PC-3 (cell line): Measurements from ENCODE around the gene TLDC2. TPM values are rescaled to one million over a fixed set of nuclear protein-coding genes. Genes with fewer than 3 reads are reported as not detected.
"Not testable (repeated sequence)": the region's sequence is repeated elsewhere in the genome, so short reads cannot be mapped to it uniquely, and the experiment has no call there.

Experiments
- ATAC-seq: fragments of 200-7000 bp; cut with Tn5 transposase; 2 replicates; pipeline ENCODE4 v1.9.1; 2020; ENCODE audit warnings: mild to moderate bottlenecking, moderate library complexity
- BruUV-seq: library from RNA; stranded (reverse); fragments of 400-500 nt; replicated peaks from 2 replicates; lab custom pipeline; 2021; lab: Mats Ljungman, UMichigan
- CTCF ChIA-PET: fragments of 300-600 bp; sonication (Branson Sonifier 250); formaldehyde crosslinking; loops from one replicate; lab custom pipeline; 2022; ENCODE audit warnings: antibody characterized with exemption; lab: Charles Lee
- POLR2A ChIA-PET: fragments of 300-600 bp; sonication (Branson Sonifier 250); formaldehyde crosslinking; loops from one replicate; lab custom pipeline; 2022; ENCODE audit warnings: antibody characterized with exemption; ENCODE audit not compliant: unreplicated experiment; lab: Charles Lee
- DNase-seq: peaks from one replicate; pipeline ENCODE4 v3.0.0-alpha.2; 2015
- H2AFZ ChIP-seq: fragments of 300-600 bp; sonication (generic); 2 replicates; pipeline ENCODE4 v1.6.0; 2016; ENCODE audit warnings: antibody characterized with exemption, low read length
- H3F3A ChIP-seq: fragments of 300-600 bp; sonication (generic); one replicate; pipeline ENCODE4 v1.6.0; 2017; ENCODE audit warnings: antibody characterized with exemption, low read length, control low read depth, mild to moderate bottlenecking; ENCODE audit not compliant: unreplicated experiment
- H3K27ac ChIP-seq: fragments of 300-600 bp; sonication (generic); 2 replicates; pipeline ENCODE4 v1.5.1; 2016; ENCODE audit warnings: mild to moderate bottlenecking, low read length
- H3K27me3 ChIP-seq: fragments of 300-600 bp; sonication (generic); 2 replicates; pipeline ENCODE4 v1.6.1; 2016; ENCODE audit warnings: low read length, mixed read lengths
- H3K36me3 ChIP-seq: fragments of 300-600 bp; sonication (generic); 2 replicates; pipeline ENCODE4 v1.6.1; 2016; ENCODE audit warnings: low read depth, mixed run types, low read length, mixed read lengths
- H3K4me1 ChIP-seq: fragments of 300-600 bp; sonication (generic); 2 replicates; pipeline ENCODE4 v1.5.1; 2016; ENCODE audit warnings: low read length; ENCODE audit not compliant: insufficient read depth
- H3K4me2 ChIP-seq: fragments of 300-600 bp; sonication (generic); 2 replicates; pipeline ENCODE4 v1.6.0; 2016; ENCODE audit warnings: low read length
- H3K4me3 ChIP-seq: fragments of 300-600 bp; sonication (generic); 2 replicates; pipeline ENCODE4 v1.5.1; 2016; ENCODE audit warnings: mild to moderate bottlenecking, low read length, mixed read lengths
- H3K79me2 ChIP-seq: fragments of 300-600 bp; sonication (generic); 2 replicates; pipeline ENCODE4 v1.6.1; 2017; ENCODE audit warnings: low read length, mixed read lengths
- H3K9ac ChIP-seq: fragments of 300-600 bp; sonication (generic); 2 replicates; pipeline ENCODE4 v1.6.0; 2016; ENCODE audit warnings: mild to moderate bottlenecking, low read length
- H3K9me2 ChIP-seq: fragments of 300-600 bp; sonication (generic); replicated peaks from 2 replicates; pipeline ENCODE4 v1.6.1; 2016; ENCODE audit warnings: mixed run types, low read length, mixed read lengths
- H3K9me3 ChIP-seq: fragments of 300-600 bp; sonication (generic); 2 replicates; pipeline ENCODE4 v1.6.1; 2016; ENCODE audit warnings: low read length, mixed read lengths
- H4K20me1 ChIP-seq: fragments of 300-600 bp; sonication (generic); 2 replicates; pipeline ENCODE4 v1.6.1; 2016; ENCODE audit warnings: low read length, mixed read lengths
- CTCF ChIP-seq: fragments of 300-600 bp; sonication (generic); conservative IDR thresholded peaks from 2 replicates; pipeline ENCODE4 v1.5.1; 2017; ENCODE audit warnings: antibody characterized with exemption, low read depth, mild to moderate bottlenecking, low read length
- EZH2 ChIP-seq: fragments of 300-600 bp; sonication (generic); IDR thresholded peaks from one replicate; pipeline ENCODE4 v1.6.1; 2017; ENCODE audit warnings: antibody characterized with exemption, mild to moderate bottlenecking, low read length; ENCODE audit not compliant: unreplicated experiment
- EZH2phosphoT487 ChIP-seq: fragments of 300-600 bp; sonication (generic); IDR thresholded peaks from 2 replicates; pipeline ENCODE4 v1.6.1; 2018; ENCODE audit warnings: mild to moderate bottlenecking, antibody characterized with exemption, low read length, borderline replicate concordance
- intact Hi-C: fragments of 100-400 bp; cut with micrococcal nuclease; formaldehyde crosslinking; loops from 2 replicates; pipeline ENCODE4 v1.9.0; 2023
- total RNA-seq: library from RNA; depleted of rRNA; stranded (reverse); fragments of >200 nt; gene quantifications from 2 replicates; pipeline ENCODE4 v1.2.3, GENCODE V29; 2014

Gene TLDC2
- total RNA-seq, 1 experiment from 2014 or later = not detected

- Histone ChIP-seq H3F3A (no peaks in the 10 kb centered on the region), H3K9me2 (no peaks in the 10 kb centered on the region), H3K4me3 (peak overlapping the region; percentile 33), H2AFZ (peak overlapping the region; percentile 60), H3K4me1 (peaks cover 24% of the 10 kb centered on the region), H3K9ac (peak overlapping the region; percentile 25; the same call in 1 of the 2 replicates), H3K4me2 (peak overlapping the region; percentile 53), H3K36me3 (peaks cover 5% of the 10 kb centered on the region), H3K27ac (peak overlapping the region; percentile 20), H3K27me3 (no peaks in the 10 kb centered on the region), H3K9me3 (no peaks in the 10 kb centered on the region), H4K20me1 (no peaks in the 10 kb centered on the region), H3K79me2 (peaks cover 9% of the 10 kb centered on the region; the same call in 1 of the 2 replicates)
- ATAC-seq = peak; percentile 93
- CTCF ChIA-PET = interaction anchor here (0.6 to 2.0 kb wide), 8 partner anchors 10 to 88 kb away, joined by 3 to 12 read pairs (median 3); a partner anchor contains a TSS
- no peak for TF ChIP-seq CTCF
- TF ChIP-seq EZH2phosphoT487 = no peak
- no peak for TF ChIP-seq EZH2
- no TSS peak for BruUV-seq
- POLR2A ChIA-PET = interaction anchor here (0.6 to 0.7 kb wide), 4 partner anchors 10 to 382 kb away, joined by 3 to 5 read pairs (median 4); partner anchors contain the start of gene DSN1
- intact Hi-C loops = loop anchor here (5.0 kb wide), 1 partner anchor 52 kb away; no protein-coding TSS in a partner anchor
- DNase-seq = peak; percentile 90
Observed at GRCh38 chr20:36835453-36836198, 40.3 kb upstream of the TLDC2 start.

- Histone ChIP-seq H3K9me2 (no peaks in the 10 kb centered on the region), H3K4me1 (peaks cover 18% of the 10 kb centered on the region), H2AFZ (no peak overlapping the region), H4K20me1 (no peaks in the 10 kb centered on the region), H3K27me3 (no peaks in the 10 kb centered on the region), H3K27ac (no peak overlapping the region), H3F3A (no peaks in the 10 kb centered on the region), H3K4me2 (0 out of 2 replicates have a peak overlapping the region, but pooled peaks have one; percentile 53), H3K79me2 (peaks cover 9% of the 10 kb centered on the region; the same call in 1 of the 2 replicates), H3K4me3 (peak overlapping the region; percentile 33; the same call in 1 of the 2 replicates), H3K36me3 (peaks cover 5% of the 10 kb centered on the region), H3K9me3 (no peaks in the 10 kb centered on the region), H3K9ac (no peak overlapping the region)
- intact Hi-C loops = loop anchor here (5.0 kb wide), 1 partner anchor 51 kb away; no protein-coding TSS in a partner anchor
- ChIA-PET CTCF (interaction anchor here (0.6 to 1.4 kb wide), 3 partner anchors 19 to 87 kb away, joined by 3 to 7 read pairs (median 3); a partner anchor contains a TSS), POLR2A (no interaction called here)
- DNase-seq (peak; percentile 64), ATAC-seq (peak; percentile 17; the same call in 1 of the 2 replicates)
- no TSS peak for BruUV-seq
- TF ChIP-seq EZH2 = no peak
- peak; percentile 67 for TF ChIP-seq CTCF
- no peak for TF ChIP-seq EZH2phosphoT487
Observed at GRCh38 chr20:36836591-36837269, 39.2 kb upstream of the TLDC2 start.

- CTCF ChIA-PET = not testable (repeated sequence)
- intact Hi-C loops = loop anchor here (5.0 kb wide), 1 partner anchor 49 kb away; no protein-coding TSS in a partner anchor
Observed at GRCh38 chr20:36838376-36838775, 37.6 kb upstream of the TLDC2 start.

More at GRCh38 chr20:36838376-36838775, 37.6 kb upstream of the TLDC2 start:
- ATAC-seq, H3K79me2 ChIP-seq, DNase-seq, H3K9me3 ChIP-seq, H3K36me3 ChIP-seq, H3K4me3 ChIP-seq, POLR2A ChIA-PET, BruUV-seq, H3K9me2 ChIP-seq, H3K4me2 ChIP-seq, H4K20me1 ChIP-seq, H3F3A ChIP-seq, H3K27me3 ChIP-seq, H2AFZ ChIP-seq, H3K9ac ChIP-seq, H3K27ac ChIP-seq: not testable (repeated sequence)
- H3K4me1 ChIP-seq = peaks cover 18% of the 10 kb centered on the region
